Lung (tissue), 12 donors: ENCODE results near the gene IFNK. TPM values are rescaled to one million over a fixed set of nuclear protein-coding genes. Genes with fewer than 3 reads are reported as not detected.

Experiments used
- ATAC-seq: fragments of 200-7000 bp; cut with Tn5 transposase; one replicate; pipeline ENCODE4 v1.9.1; 2020; ENCODE audit warnings: moderate number of reproducible peaks; ENCODE audit not compliant: insufficient read depth, low FRiP score
- DNase-seq, 3 donors: peaks; one replicate each; pipeline ENCODE4 v3.0.0-alpha.2; 2013 to 2017
- H3K27ac ChIP-seq, 2 donors: one replicate each; pipeline ENCODE4 v1.5.1; 2013; ENCODE audit warnings: mild to moderate bottlenecking in 2 of 2, moderate library complexity in 2 of 2, control low read depth in 1 of 2, inconsistent platforms in 1 of 2, low read depth in 1 of 2, low read length in 1 of 2
- H3K27me3 ChIP-seq, 3 donors: one replicate each; pipeline ENCODE4 v1.5.1; 2013; ENCODE audit warnings: low read length in 2 of 3; ENCODE audit not compliant: control insufficient read depth in 3 of 3, insufficient read depth in 3 of 3
- H3K36me3 ChIP-seq, 4 donors: one replicate each; pipeline ENCODE4 v1.5.1; 2013; ENCODE audit warnings: low read length in 4 of 4, mild to moderate bottlenecking in 1 of 4, moderate library complexity in 1 of 4; ENCODE audit not compliant: control insufficient read depth in 4 of 4, insufficient read depth in 4 of 4
- H3K4me1 ChIP-seq, 5 donors: one replicate each; pipeline ENCODE4 v1.5.1; 2013; ENCODE audit warnings: low read length in 5 of 5, mild to moderate bottlenecking in 2 of 5, moderate library complexity in 1 of 5; ENCODE audit not compliant: control insufficient read depth in 5 of 5, insufficient read depth in 5 of 5
- H3K4me3 ChIP-seq: one replicate; pipeline ENCODE4 v1.5.1; 2013; ENCODE audit warnings: mild to moderate bottlenecking, control low read depth, moderate library complexity
- H3K9ac ChIP-seq, 2 donors: one replicate each; pipeline ENCODE4 v1.5.1; 2013; ENCODE audit warnings: low read length in 2 of 2, control low read depth in 1 of 2; ENCODE audit not compliant: insufficient read depth in 1 of 2
- H3K9me3 ChIP-seq, 4 donors: one replicate each; pipeline ENCODE4 v1.5.1; 2013; ENCODE audit warnings: low read length in 3 of 4, mild to moderate bottlenecking in 1 of 4, moderate library complexity in 1 of 4; ENCODE audit not compliant: control insufficient read depth in 4 of 4, insufficient read depth in 3 of 4
- CTCF ChIP-seq: IDR thresholded peaks from 2 replicates; pipeline ENCODE4 v1.5.1; 2012; ENCODE audit warnings: mild to moderate bottlenecking; ENCODE audit errors: control extremely low read depth, extremely low read depth
- WGBS, 2 donors: extraction: QIAGEN DNeasy Blood & Tissue Kit; methylation state at CpG; one replicate each; pipeline ENCODE4 v1.1.7; 2013; 5-methylcytosine and 5-hydroxymethylcytosine counted together
- polyA plus RNA-seq, 2 donors: library from polyadenylated mRNA; stranded (reverse); fragments of 200-250 nt; gene quantifications; one replicate each; pipeline ENCODE4 v1.2.1, GENCODE V29; 2013
- total RNA-seq, 2 donors: library from RNA; depleted of rRNA in 1 of 2; stranded (reverse); fragments of >200 nt in 1 of 2; gene quantifications; one replicate each; pipeline ENCODE4 v1.2.1, GENCODE V29; 2014 to 2021
- donor health status: control.
- donor health status: control.
- donor health status: Bipolar disorder and iron deficiency.
- donor health status: healthy.
- donor health status: DM: yes; HTN: yes; CAD: no.

The IFNK gene
- total and polyA plus RNA-seq, 4 donors, result not detected

GRCh38 chr9:27485158-27485557 is 38.9 kb upstream of the IFNK start:
- H3K4me3 ChIP-seq, result no peak overlapping the region
- H3K9ac ChIP-seq, result no peak overlapping the region
- no peak for DNase-seq
- peaks cover 0 to 2% (median 0%) of the 10 kb centered on the region in 5 donors for H3K4me1 ChIP-seq
- ATAC-seq, result no peak
- no peak overlapping the region for H3K27ac ChIP-seq
- no peaks in the 10 kb centered on the region for H3K36me3 ChIP-seq
- no peaks in the 10 kb centered on the region for H3K27me3 ChIP-seq
- no peak for TF ChIP-seq CTCF
- WGBS, 2 donors, result 94 to 97% methylated on average over 1 of the region's 1 CpG
- no peaks in the 10 kb centered on the region for H3K9me3 ChIP-seq

DNA sequence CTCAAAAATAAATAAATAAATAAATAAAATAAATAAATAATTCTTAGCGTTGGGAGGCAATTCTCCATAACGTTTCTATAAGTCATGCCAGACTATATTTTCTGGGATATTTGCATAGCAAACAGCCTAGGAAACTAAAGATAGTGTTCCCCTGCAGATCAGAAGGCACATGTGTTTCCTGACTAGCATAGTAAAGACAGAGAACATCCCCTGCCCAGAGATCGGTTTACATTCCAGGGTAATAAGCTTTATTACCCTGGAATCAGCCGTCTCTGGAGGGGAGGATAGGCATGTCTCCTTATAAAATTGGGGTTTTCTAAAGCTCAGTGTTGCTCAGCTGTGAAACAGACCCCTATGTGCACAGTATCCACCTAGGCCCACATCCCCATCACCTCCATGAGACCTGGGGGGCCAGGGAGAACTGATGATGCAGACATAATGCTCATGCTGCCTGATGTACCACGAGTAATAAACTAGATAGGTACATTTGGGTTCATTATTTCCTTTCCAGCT is 36.9 kb upstream of the IFNK start:
- Histone ChIP-seq H3K4me1 (peaks cover 0 to 3% (median 0%) of the 10 kb centered on the region in 5 donors), H3K9me3 (no peaks in the 10 kb centered on the region), H3K36me3 (no peaks in the 10 kb centered on the region), H3K27me3 (no peaks in the 10 kb centered on the region), H3K27ac (no peak overlapping the region), H3K9ac (no peak overlapping the region), H3K4me3 (no peak overlapping the region)
- no peak for ATAC-seq
- no peak for DNase-seq
- WGBS, 2 donors, result 57 to 72% methylated on average over 5 of the region's 5 CpGs
- no peak for TF ChIP-seq CTCF

GRCh38 chr9:27487927-27488326 is 36.2 kb upstream of the IFNK start:
- Histone ChIP-seq H3K4me1 (peaks cover 0 to 3% (median 0%) of the 10 kb centered on the region in 5 donors), H3K27ac (peak overlapping the region in 1 of 2 donors; percentile 14), H3K27me3 (no peaks in the 10 kb centered on the region), H3K9ac (no peak overlapping the region), H3K9me3 (no peaks in the 10 kb centered on the region), H3K4me3 (no peak overlapping the region), H3K36me3 (no peaks in the 10 kb centered on the region)
- DNase-seq, result no peak
- no peak for TF ChIP-seq CTCF
- WGBS, 2 donors, result 92 to 100% methylated on average over 1 of the region's 1 CpG
- no peak for ATAC-seq
